Lower lobe of right lung (tissue), 2 donors: Measurements from ENCODE around the gene PMS1. TPM values are rescaled to one million over a fixed set of nuclear protein-coding genes. Genes with fewer than 3 reads are reported as not detected.

Source experiments
- ATAC-seq, 2 donors: fragments of 200-7000 bp; cut with Tn5 transposase; one replicate each; pipeline ENCODE4 v1.9.1; 2020 to 2022; ENCODE audit warnings: mild to moderate bottlenecking in 2 of 2, moderate library complexity in 2 of 2
- DNase-seq: peaks from one replicate; pipeline ENCODE4 v3.0.0-alpha.2; 2020
- H3K27ac ChIP-seq: fragments of 200-600 bp; one replicate; pipeline ENCODE4 v1.8.0; 2022
- H3K27me3 ChIP-seq: fragments of 200-600 bp; one replicate; pipeline ENCODE4 v1.8.0; 2022; ENCODE audit warnings: low read depth
- H3K36me3 ChIP-seq: fragments of 200-600 bp; one replicate; pipeline ENCODE4 v1.8.0; 2022; ENCODE audit warnings: mild to moderate bottlenecking
- H3K4me1 ChIP-seq: fragments of 200-600 bp; one replicate; pipeline ENCODE4 v1.8.0; 2022
- H3K4me3 ChIP-seq: fragments of 200-600 bp; one replicate; pipeline ENCODE4 v1.8.0; 2022; ENCODE audit warnings: mild to moderate bottlenecking
- H3K9me3 ChIP-seq: fragments of 200-600 bp; one replicate; pipeline ENCODE4 v1.8.0; 2022
- CTCF ChIP-seq: fragments of 200-600 bp; IDR thresholded peaks from one replicate; pipeline ENCODE4 v1.8.0; 2022; ENCODE audit warnings: antibody characterized with exemption, mild to moderate bottlenecking
- intact Hi-C: fragments of 100-400 bp; cut with DNase I; formaldehyde crosslinking; loops from one replicate; pipeline ENCODE4 v1.11.0; 2022
- total RNA-seq: library from RNA; stranded (reverse); fragmentation: NEBNext Ultra II Directional; extraction: Animal tissue kit (Norgen Biotek cat#: 25700); gene quantifications from one replicate; pipeline ENCODE4 v1.2.1, GENCODE V29; 2021
- donor health status: DM: no; HTN: yes; CAD: no; lungs with severe emphysema.

PMS1 gene
- total RNA-seq, 1 donor from 2014 or later = 21.7 TPM

GRCh38 chr2:189799030-189799331 lies 14.7 kb downstream of the PMS1 start:
- Histone ChIP-seq H3K27ac (no peak overlapping the region), H3K4me3 (no peak overlapping the region), H3K27me3 (no peaks in the 10 kb centered on the region), H3K9me3 (no peaks in the 10 kb centered on the region), H3K36me3 (peaks cover 46% of the 10 kb centered on the region), H3K4me1 (no peaks in the 10 kb centered on the region)
- no peak for ATAC-seq
- intact Hi-C loops = no loop called here
- TF ChIP-seq CTCF = no peak
- no peak for DNase-seq

GRCh38 chr2:189799531-189799930 lies 15.3 kb downstream of the PMS1 start:
- H3K4me1 ChIP-seq = no peaks in the 10 kb centered on the region
- no peaks in the 10 kb centered on the region for H3K27me3 ChIP-seq
- peaks cover 40% of the 10 kb centered on the region for H3K36me3 ChIP-seq
- H3K4me3 ChIP-seq = no peak overlapping the region
- H3K27ac ChIP-seq = no peak overlapping the region
- DNase-seq (no peak), ATAC-seq (no peak)
- no peak for TF ChIP-seq CTCF
- intact Hi-C loops = no loop called here
- H3K9me3 ChIP-seq = no peaks in the 10 kb centered on the region

- intact Hi-C loops = no loop called here
- no peak for TF ChIP-seq CTCF
- Histone ChIP-seq H3K27ac (no peak overlapping the region), H3K4me1 (no peaks in the 10 kb centered on the region), H3K27me3 (no peaks in the 10 kb centered on the region), H3K4me3 (no peak overlapping the region), H3K9me3 (no peaks in the 10 kb centered on the region), H3K36me3 (peaks cover 30% of the 10 kb centered on the region)
- ATAC-seq = no peak
- no peak for DNase-seq
Observed at GRCh38 chr2:189802396-189802912, 18.2 kb downstream of the PMS1 start.

- H3K27ac ChIP-seq = no peak overlapping the region
- no peak for TF ChIP-seq CTCF
- no peaks in the 10 kb centered on the region for H3K9me3 ChIP-seq
- peaks cover 30% of the 10 kb centered on the region for H3K36me3 ChIP-seq
- H3K4me3 ChIP-seq = no peak overlapping the region
- H3K27me3 ChIP-seq = no peaks in the 10 kb centered on the region
- no peak for DNase-seq
- intact Hi-C loops = no loop called here
- no peak for ATAC-seq
- no peaks in the 10 kb centered on the region for H3K4me1 ChIP-seq
Observed at GRCh38 chr2:189803431-189803830, 19.2 kb downstream of the PMS1 start.

- intact Hi-C loops = no loop called here
- Histone ChIP-seq H3K9me3 (no peaks in the 10 kb centered on the region), H3K4me1 (no peaks in the 10 kb centered on the region), H3K4me3 (no peak overlapping the region), H3K36me3 (peaks cover 22% of the 10 kb centered on the region), H3K27me3 (no peaks in the 10 kb centered on the region), H3K27ac (no peak overlapping the region)
- ATAC-seq (no peak), DNase-seq (no peak)
- no peak for TF ChIP-seq CTCF
Observed at GRCh38 chr2:189818249-189819038, 34.2 kb downstream of the PMS1 start.
